Body of pancreas (tissue), 4 donors: ENCODE measurements around the gene PBRM1.

Source experiments
- POLR2A ChIP-seq, 3 donors: fragments of 450-650 bp; IDR thresholded peaks; one replicate each; pipeline ENCODE4 v1.6.1; 2016; ENCODE audit warnings: antibody characterized with exemption in 3 of 3, mild to moderate bottlenecking in 2 of 3
- TF ChIP-seq, protein P1 (sequence below), 7 experiments: fragments of 450-650 bp in 4 of 7; fragments of 200-600 bp in 3 of 7; sonication (generic) in 3 of 7; IDR thresholded peaks; one replicate each; pipeline ENCODE4 v1.5.1; 2016 to 2019; ENCODE audit warnings: antibody characterized with exemption in 7 of 7

DNA sequence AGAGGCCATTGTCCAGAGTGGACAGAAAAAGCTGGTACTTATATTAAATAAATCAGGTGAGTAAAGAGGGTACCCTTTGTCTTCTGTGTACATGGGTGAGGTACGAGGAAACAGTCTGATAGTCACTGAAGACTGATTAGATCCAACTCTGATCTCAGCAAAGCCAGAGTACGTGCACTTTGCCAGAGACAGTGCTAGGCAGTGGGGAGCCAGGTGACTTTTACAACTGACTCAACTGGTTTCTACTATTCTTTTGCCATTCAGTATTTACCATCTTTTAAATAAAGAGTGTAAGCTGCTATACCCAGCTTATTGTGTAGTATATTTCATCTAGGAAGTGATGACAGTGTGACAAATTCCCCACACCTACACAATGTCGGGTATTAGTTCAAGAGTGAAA, 3.4 kb upstream of the PBRM1 start:
- no peak for TF ChIP-seq POLR2A (IDR thresholded peaks at IDR 0.05)
- TF ChIP-seq, protein P1, sequence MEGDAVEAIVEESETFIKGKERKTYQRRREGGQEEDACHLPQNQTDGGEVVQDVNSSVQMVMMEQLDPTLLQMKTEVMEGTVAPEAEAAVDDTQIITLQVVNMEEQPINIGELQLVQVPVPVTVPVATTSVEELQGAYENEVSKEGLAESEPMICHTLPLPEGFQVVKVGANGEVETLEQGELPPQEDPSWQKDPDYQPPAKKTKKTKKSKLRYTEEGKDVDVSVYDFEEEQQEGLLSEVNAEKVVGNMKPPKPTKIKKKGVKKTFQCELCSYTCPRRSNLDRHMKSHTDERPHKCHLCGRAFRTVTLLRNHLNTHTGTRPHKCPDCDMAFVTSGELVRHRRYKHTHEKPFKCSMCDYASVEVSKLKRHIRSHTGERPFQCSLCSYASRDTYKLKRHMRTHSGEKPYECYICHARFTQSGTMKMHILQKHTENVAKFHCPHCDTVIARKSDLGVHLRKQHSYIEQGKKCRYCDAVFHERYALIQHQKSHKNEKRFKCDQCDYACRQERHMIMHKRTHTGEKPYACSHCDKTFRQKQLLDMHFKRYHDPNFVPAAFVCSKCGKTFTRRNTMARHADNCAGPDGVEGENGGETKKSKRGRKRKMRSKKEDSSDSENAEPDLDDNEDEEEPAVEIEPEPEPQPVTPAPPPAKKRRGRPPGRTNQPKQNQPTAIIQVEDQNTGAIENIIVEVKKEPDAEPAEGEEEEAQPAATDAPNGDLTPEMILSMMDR (IDR thresholded peaks at IDR 0.05), result no peak
